Activated naive CD8-positive, alpha-beta T cell treated with anti-CD3 and anti-CD28 coated beads, Interleukin-2, amount 50 U/mL, for 16 hours (primary cell): ENCODE measurements around the gene ESPL1.
"Not testable (repeated sequence)": the region's sequence is repeated elsewhere in the genome, so short reads cannot be mapped to it uniquely, and the experiment has no call there.

Experiments
- DNase-seq: peaks from one replicate; pipeline ENCODE4 v3.0.0-alpha.2; 2020; ENCODE audit warnings: low read depth, low spot score

ESPL1 gene

GRCh38 chr12:53258541-53259539, 9.3 kb upstream of the ESPL1 start:
- no peak for DNase-seq

- DNase-seq: no peak
Observed at GRCh38 chr12:53259891-53260290, 8.2 kb upstream of the ESPL1 start.

GRCh38 chr12:53265783-53266182, 2.3 kb upstream of the ESPL1 start:
- DNase-seq: no peak

GRCh38 chr12:53267306-53267998, 647 bp upstream of the ESPL1 start:
- DNase-seq: no peak

GRCh38 chr12:53268630-53269562, 797 bp downstream of the ESPL1 start:
- no peak for DNase-seq

GRCh38 chr12:53274445-53274844, 6.3 kb downstream of the ESPL1 start:
- no peak for DNase-seq

- no peak for DNase-seq
Observed at GRCh38 chr12:53276511-53276910, 8.4 kb downstream of the ESPL1 start.

GRCh38 chr12:53277981-53278380, 9.9 kb downstream of the ESPL1 start:
- DNase-seq: no peak

GRCh38 chr12:53279283-53279869, 11.3 kb downstream of the ESPL1 start:
- DNase-seq: no peak

- no peak for DNase-seq
Observed at GRCh38 chr12:53279888-53280498, 11.9 kb downstream of the ESPL1 start.

- DNase-seq: no peak
Observed at GRCh38 chr12:53286448-53286847, 18.3 kb downstream of the ESPL1 start.

- DNase-seq: peak; percentile 41
Observed at GRCh38 chr12:53287741-53288216, 19.7 kb downstream of the ESPL1 start.

GRCh38 chr12:53288322-53288721, 20.2 kb downstream of the ESPL1 start:
- no peak for DNase-seq

- DNase-seq: no peak
Observed at GRCh38 chr12:53289891-53290290, 21.8 kb downstream of the ESPL1 start.

- DNase-seq: no peak
Observed at GRCh38 chr12:53290661-53291060, 22.6 kb downstream of the ESPL1 start.

- no peak for DNase-seq
Observed at GRCh38 chr12:53292426-53292825, 24.3 kb downstream of the ESPL1 start.

- DNase-seq: peak; percentile 65
Observed at GRCh38 chr12:53295070-53295890, 27.2 kb downstream of the ESPL1 start, which contains the start of gene PFDN5. PFDN5 (plus strand) TSS chr12:53295542; CDS start chr12:53295568, 26 bp downstream.

GRCh38 chr12:53295891-53296219, 27.8 kb downstream of the ESPL1 start:
- no peak for DNase-seq

- not testable (repeated sequence) for DNase-seq
Observed at GRCh38 chr12:53297106-53297505, 29.0 kb downstream of the ESPL1 start.

GRCh38 chr12:53298164-53298563, 30.1 kb downstream of the ESPL1 start:
- DNase-seq: no peak
